HG03025 (cell line): ENCODE results near the gene MRTFA.
"Not testable (repeated sequence)": the region's sequence is repeated elsewhere in the genome, so short reads cannot be mapped to it uniquely, and the experiment has no call there.

Source experiments
- ATAC-seq: cut with Tn5 transposase; IDR thresholded peaks from one replicate; pipeline ENCODE4 v1.9.1; 2021; ENCODE audit warnings: mild to moderate bottlenecking, moderate library complexity; ENCODE audit not compliant: unreplicated experiment, low FRiP score

MRTFA gene

GRCh38 chr22:40531951-40532900, 104.3 kb downstream of the MRTFA start:
- no peak for ATAC-seq

- not testable (repeated sequence) for ATAC-seq
Observed at GRCh38 chr22:40530391-40530790, 106.1 kb downstream of the MRTFA start.

- ATAC-seq = no peak
Observed at GRCh38 chr22:40529821-40530220, 106.7 kb downstream of the MRTFA start.

GRCh38 chr22:40526960-40527359, 109.6 kb downstream of the MRTFA start:
- ATAC-seq = no peak

GRCh38 chr22:40525250-40525884, 111.2 kb downstream of the MRTFA start:
- ATAC-seq = no peak

- ATAC-seq = no peak
Observed at GRCh38 chr22:40524392-40525249, 111.9 kb downstream of the MRTFA start.

GRCh38 chr22:40522141-40522540, 114.4 kb downstream of the MRTFA start:
- ATAC-seq = no peak

GRCh38 chr22:40521046-40521445, 115.5 kb downstream of the MRTFA start:
- ATAC-seq = no peak

- no peak for ATAC-seq
Observed at GRCh38 chr22:40520562-40520961, 116.0 kb downstream of the MRTFA start.

GRCh38 chr22:40519948-40520331, 116.6 kb downstream of the MRTFA start:
- no peak for ATAC-seq

- ATAC-seq = no peak
Observed at GRCh38 chr22:40519284-40519947, 117.1 kb downstream of the MRTFA start.

- no peak for ATAC-seq
Observed at GRCh38 chr22:40518840-40519239, 117.7 kb downstream of the MRTFA start.

GRCh38 chr22:40517631-40518030, 118.9 kb downstream of the MRTFA start:
- ATAC-seq = no peak

GRCh38 chr22:40516416-40516815, 120.1 kb downstream of the MRTFA start:
- ATAC-seq = no peak

GRCh38 chr22:40512426-40513136, 123.9 kb downstream of the MRTFA start:
- no peak for ATAC-seq

- no peak for ATAC-seq
Observed at GRCh38 chr22:40511604-40512003, 124.9 kb downstream of the MRTFA start.

- no peak for ATAC-seq
Observed at GRCh38 chr22:40510631-40511364, 125.7 kb downstream of the MRTFA start.

GRCh38 chr22:40509401-40510134, 127.0 kb downstream of the MRTFA start:
- ATAC-seq = no peak
